ENCODE data around the gene ECI1. TPM values are rescaled to one million over a fixed set of nuclear protein-coding genes. Genes with fewer than 3 reads are reported as not detected.
"Not testable (repeated sequence)": the region's sequence is repeated elsewhere in the genome, so short reads cannot be mapped to it uniquely, and the experiment has no call there.

ECI1 gene
- polyA plus RNA-seq, 3 donors, result 58.4 to 64.1 (median 58.7) TPM

GRCh38 chr16:2213817-2214718 lies 37.3 kb downstream of the ECI1 start:
- DNase-seq (ENCODE audit: low read depth in 3 of 3, low spot score in 2 of 3), result no peak

- DNase-seq (ENCODE audit: low read depth in 3 of 3, low spot score in 2 of 3), result no peak
Observed at GRCh38 chr16:2212362-2213324, 38.7 kb downstream of the ECI1 start.

GRCh38 chr16:2211923-2212347 lies 39.5 kb downstream of the ECI1 start:
- DNase-seq (ENCODE audit: low read depth in 3 of 3, low spot score in 2 of 3), result no peak

- no peak for DNase-seq (ENCODE audit: low read depth in 3 of 3, low spot score in 2 of 3)
Observed at GRCh38 chr16:2210386-2211365, 40.7 kb downstream of the ECI1 start, which contains the start of gene BRICD5. TSS of gene BRICD5 (minus strand) at chr16:2210863. CDS start at chr16:2210833, 30 bp downstream.

GRCh38 chr16:2210009-2210332 lies 41.4 kb downstream of the ECI1 start:
- DNase-seq (ENCODE audit: low read depth in 3 of 3, low spot score in 2 of 3), result no peak

- no peak for DNase-seq (ENCODE audit: low read depth in 3 of 3, low spot score in 2 of 3)
Observed at GRCh38 chr16:2209258-2210008, 42.0 kb downstream of the ECI1 start.

GRCh38 chr16:2208772-2209171 lies 42.6 kb downstream of the ECI1 start:
- DNase-seq (ENCODE audit: low read depth in 3 of 3, low spot score in 2 of 3), result no peak

GRCh38 chr16:2208308-2208707 lies 43.1 kb downstream of the ECI1 start:
- DNase-seq (ENCODE audit: low read depth in 3 of 3, low spot score in 2 of 3), result no peak

- no peak for DNase-seq (ENCODE audit: low read depth in 3 of 3, low spot score in 2 of 3)
Observed at GRCh38 chr16:2207872-2208271, 43.5 kb downstream of the ECI1 start.

GRCh38 chr16:2206780-2207433 lies 44.5 kb downstream of the ECI1 start:
- no peak for DNase-seq (ENCODE audit: low read depth in 3 of 3, low spot score in 2 of 3)

- no peak for DNase-seq (ENCODE audit: low read depth in 3 of 3, low spot score in 2 of 3)
Observed at GRCh38 chr16:2206420-2206779, 45.0 kb downstream of the ECI1 start.

GRCh38 chr16:2205967-2206313 lies 45.4 kb downstream of the ECI1 start:
- DNase-seq (ENCODE audit: low read depth in 3 of 3, low spot score in 2 of 3), result no peak

- DNase-seq (ENCODE audit: low read depth in 3 of 3, low spot score in 2 of 3), result peak in 2 of 3 donors; percentile 76 to 77
Observed at GRCh38 chr16:2205104-2205966, 46.1 kb downstream of the ECI1 start, which contains the start of gene MLST8. TSS of gene MLST8 (plus strand) at chr16:2205454. CDS start at chr16:2206086, 632 bp downstream.

GRCh38 chr16:2204416-2205103 lies 46.8 kb downstream of the ECI1 start:
- DNase-seq (ENCODE audit: low read depth in 3 of 3, low spot score in 2 of 3), result no peak

- not testable (repeated sequence) for DNase-seq (ENCODE audit: low read depth in 3 of 3, low spot score in 2 of 3)
Observed at GRCh38 chr16:2203119-2203688, 48.2 kb downstream of the ECI1 start.

- no peak for DNase-seq (ENCODE audit: low read depth in 3 of 3, low spot score in 2 of 3)
Observed at GRCh38 chr16:2200313-2200712, 51.1 kb downstream of the ECI1 start.

GRCh38 chr16:2199621-2200139 lies 51.7 kb downstream of the ECI1 start:
- no peak for DNase-seq (ENCODE audit: low read depth in 3 of 3, low spot score in 2 of 3)

Data from right renal cortex interstitium (tissue), 3 donors.